ENCODE results near the gene CREB3L2. TPM values are rescaled to one million over a fixed set of nuclear protein-coding genes. Genes with fewer than 3 reads are reported as not detected.

CREB3L2 gene
- total RNA-seq, 1 experiment from 2014 or later: 60.6 TPM

GRCh38 chr7:137947046-137947445, 54.8 kb downstream of the CREB3L2 start:
- POLR2A ChIA-PET: no interaction called here
- no peak overlapping the region for H3K27ac Mint-ChIP-seq
- no peaks in the 10 kb centered on the region for H3K36me3 Mint-ChIP-seq
- no peak for DNase-seq (ENCODE audit: low spot score)
- H3K4me1 Mint-ChIP-seq: peaks cover 52% of the 10 kb centered on the region
- H3K9me3 Mint-ChIP-seq: no peaks in the 10 kb centered on the region
- CTCF ChIA-PET: no interaction called here
- TF ChIP-seq ATF2 (CRISPR knock-in tag; IDR thresholded peaks at IDR 0.05; ENCODE audit: borderline replicate concordance, low read depth) (no peak), AFF4 (CRISPR knock-in tag; IDR thresholded peaks at IDR 0.05; ENCODE audit: borderline replicate concordance) (no peak), ZNF425 (CRISPR knock-in tag; conservative IDR thresholded peaks at IDR 0.05) (no peak)
- no peak overlapping the region for H3K4me3 Mint-ChIP-seq
- no peak for ATAC-seq
- H3K27me3 Mint-ChIP-seq (ENCODE audit: low read depth): no peaks in the 10 kb centered on the region

GRCh38 chr7:137946011-137946410, 55.9 kb downstream of the CREB3L2 start:
- H3K9me3 Mint-ChIP-seq: no peaks in the 10 kb centered on the region
- no peaks in the 10 kb centered on the region for H3K36me3 Mint-ChIP-seq
- H3K4me1 Mint-ChIP-seq: peaks cover 53% of the 10 kb centered on the region
- DNase-seq (ENCODE audit: low spot score) (no peak), ATAC-seq (no peak)
- H3K27ac Mint-ChIP-seq: peak overlapping the region; percentile 58
- CTCF ChIA-PET: no interaction called here
- H3K27me3 Mint-ChIP-seq (ENCODE audit: low read depth): no peaks in the 10 kb centered on the region
- POLR2A ChIA-PET: no interaction called here
- no peak overlapping the region for H3K4me3 Mint-ChIP-seq
- TF ChIP-seq NFE2L1 (CRISPR knock-in tag; IDR thresholded peaks at IDR 0.05) (no peak), USF2 (CRISPR knock-in tag; IDR thresholded peaks at IDR 0.05) (no peak), TP53 (CRISPR knock-in tag; IDR thresholded peaks at IDR 0.05) (no peak), SMAD4 (CRISPR knock-in tag; IDR thresholded peaks at IDR 0.05) (no peak), JAZF1 (CRISPR knock-in tag; IDR thresholded peaks at IDR 0.05) (no peak), ERG (CRISPR knock-in tag; IDR thresholded peaks at IDR 0.05) (no peak), ATF2 (CRISPR knock-in tag; IDR thresholded peaks at IDR 0.05; ENCODE audit: borderline replicate concordance, low read depth) (no peak), CDX4 (CRISPR knock-in tag; IDR thresholded peaks at IDR 0.05; ENCODE audit: borderline replicate concordance) (no peak), NR3C1 (CRISPR knock-in tag; conservative IDR thresholded peaks at IDR 0.05; ENCODE audit: low read depth) (no peak), NR2C2 (CRISPR knock-in tag; IDR thresholded peaks at IDR 0.05) (no peak), ZNF317 (CRISPR knock-in tag; IDR thresholded peaks at IDR 0.05; ENCODE audit: borderline replicate concordance, low read depth) (no peak), JUN (CRISPR knock-in tag; IDR thresholded peaks at IDR 0.05) (no peak), PRDM15 (CRISPR knock-in tag; IDR thresholded peaks at IDR 0.05) (no peak), GRHL2 (CRISPR knock-in tag; IDR thresholded peaks at IDR 0.05; ENCODE audit: insufficient replicate concordance, severe bottlenecking) (no peak), SP1 (CRISPR knock-in tag; conservative IDR thresholded peaks at IDR 0.05) (no peak), FOXJ3 (CRISPR knock-in tag; IDR thresholded peaks at IDR 0.05; ENCODE audit: borderline replicate concordance) (no peak), ZNF263 (CRISPR knock-in tag; IDR thresholded peaks at IDR 0.05; ENCODE audit: low read depth) (no peak)
